ENCODE data around the gene CHCHD10. TPM values are rescaled to one million over a fixed set of nuclear protein-coding genes. Genes with fewer than 3 reads are reported as not detected.

CHCHD10 gene
- total RNA-seq, 1 experiment from 2014 or later = 155 TPM

DNA sequence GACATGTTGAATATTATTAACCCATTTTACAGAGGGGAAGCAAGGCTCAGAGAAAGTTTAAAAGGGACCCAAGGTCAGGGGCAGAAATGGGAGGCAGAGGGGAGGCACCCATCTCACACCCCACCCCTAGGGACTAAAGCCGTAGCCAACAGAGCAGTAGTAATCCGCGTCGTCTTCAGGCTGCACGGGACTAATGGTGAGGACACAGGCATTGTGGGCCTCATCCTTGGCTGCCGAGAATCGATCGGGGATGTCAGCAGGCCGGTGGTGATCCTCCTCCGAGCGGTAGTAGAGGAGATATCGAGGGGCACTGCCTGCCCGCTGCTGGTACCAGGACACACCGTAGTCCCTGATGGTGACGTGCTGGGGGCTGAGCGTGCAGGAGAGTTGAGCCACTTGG lies 15.0 kb downstream of the CHCHD10 start:
- CTCF ChIA-PET = no interaction called here
- no TSS peak for BruUV-seq (replicated peaks)
- H3K27ac Mint-ChIP-seq (ENCODE audit: unreplicated experiment) = peak overlapping the region; percentile 78
- TF ChIP-seq, protein P1, sequence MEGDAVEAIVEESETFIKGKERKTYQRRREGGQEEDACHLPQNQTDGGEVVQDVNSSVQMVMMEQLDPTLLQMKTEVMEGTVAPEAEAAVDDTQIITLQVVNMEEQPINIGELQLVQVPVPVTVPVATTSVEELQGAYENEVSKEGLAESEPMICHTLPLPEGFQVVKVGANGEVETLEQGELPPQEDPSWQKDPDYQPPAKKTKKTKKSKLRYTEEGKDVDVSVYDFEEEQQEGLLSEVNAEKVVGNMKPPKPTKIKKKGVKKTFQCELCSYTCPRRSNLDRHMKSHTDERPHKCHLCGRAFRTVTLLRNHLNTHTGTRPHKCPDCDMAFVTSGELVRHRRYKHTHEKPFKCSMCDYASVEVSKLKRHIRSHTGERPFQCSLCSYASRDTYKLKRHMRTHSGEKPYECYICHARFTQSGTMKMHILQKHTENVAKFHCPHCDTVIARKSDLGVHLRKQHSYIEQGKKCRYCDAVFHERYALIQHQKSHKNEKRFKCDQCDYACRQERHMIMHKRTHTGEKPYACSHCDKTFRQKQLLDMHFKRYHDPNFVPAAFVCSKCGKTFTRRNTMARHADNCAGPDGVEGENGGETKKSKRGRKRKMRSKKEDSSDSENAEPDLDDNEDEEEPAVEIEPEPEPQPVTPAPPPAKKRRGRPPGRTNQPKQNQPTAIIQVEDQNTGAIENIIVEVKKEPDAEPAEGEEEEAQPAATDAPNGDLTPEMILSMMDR (IDR thresholded peaks at IDR 0.05; ENCODE audit: unreplicated experiment) = no peak
- peaks cover 15% of the 10 kb centered on the region for H3K4me1 Mint-ChIP-seq (ENCODE audit: low read depth, unreplicated experiment)
- peaks cover 26% of the 10 kb centered on the region for H3K36me3 Mint-ChIP-seq (ENCODE audit: insufficient read depth, unreplicated experiment)
- no peak for DNase-seq
- intact Hi-C loops (cut with micrococcal nuclease; ENCODE audit: unreplicated experiment) = no loop called here
- no peaks in the 10 kb centered on the region for H3K9me3 Mint-ChIP-seq (ENCODE audit: low read depth, unreplicated experiment)
- peak overlapping the region; percentile 90 for H3K4me3 Mint-ChIP-seq (ENCODE audit: low read depth, unreplicated experiment)
- no peaks in the 10 kb centered on the region for H3K27me3 Mint-ChIP-seq (ENCODE audit: unreplicated experiment)

DNA sequence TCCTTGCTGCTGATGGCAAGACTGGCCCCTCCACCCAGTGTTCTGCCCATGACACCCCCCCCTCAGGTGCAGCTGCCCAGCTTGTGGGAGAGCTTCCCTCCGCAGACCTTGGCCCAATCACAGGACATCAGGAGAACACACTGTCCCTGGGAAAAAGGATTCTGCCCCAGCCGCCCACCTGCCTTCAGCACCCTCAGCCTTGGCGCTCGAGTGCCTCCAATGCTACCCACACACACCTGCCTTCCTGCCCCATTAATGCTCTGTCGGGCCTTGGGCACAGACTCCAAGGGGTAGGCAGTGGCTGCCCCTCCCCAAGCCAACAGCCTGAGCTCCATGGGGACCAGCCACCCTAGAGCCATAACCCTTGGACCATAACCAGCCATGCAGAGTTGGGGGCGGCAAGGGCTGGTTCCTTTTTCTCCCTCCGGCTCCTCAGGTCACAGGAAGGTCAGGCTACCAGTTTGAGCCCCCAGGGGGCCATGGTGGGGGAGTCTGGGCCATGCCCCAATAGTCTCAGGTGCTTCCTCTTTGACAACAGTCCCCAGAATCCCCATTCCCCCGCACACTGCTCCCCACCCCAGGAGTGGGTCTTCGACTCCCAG lies 15.6 kb downstream of the CHCHD10 start:
- no peak for DNase-seq
- BruUV-seq (replicated peaks) = no TSS peak
- CTCF ChIA-PET = no interaction called here
- intact Hi-C loops (cut with micrococcal nuclease; ENCODE audit: unreplicated experiment) = no loop called here
- peak overlapping the region; percentile 78 for H3K27ac Mint-ChIP-seq (ENCODE audit: unreplicated experiment)
- H3K4me1 Mint-ChIP-seq (ENCODE audit: low read depth, unreplicated experiment) = peaks cover 15% of the 10 kb centered on the region
- no peaks in the 10 kb centered on the region for H3K27me3 Mint-ChIP-seq (ENCODE audit: unreplicated experiment)
- H3K4me3 Mint-ChIP-seq (ENCODE audit: low read depth, unreplicated experiment) = peak overlapping the region; percentile 90
- TF ChIP-seq, protein P1 (IDR thresholded peaks at IDR 0.05; ENCODE audit: unreplicated experiment) = no peak
- H3K36me3 Mint-ChIP-seq (ENCODE audit: insufficient read depth, unreplicated experiment) = peaks cover 26% of the 10 kb centered on the region
- no peaks in the 10 kb centered on the region for H3K9me3 Mint-ChIP-seq (ENCODE audit: low read depth, unreplicated experiment)

GRCh38 chr22:23751441-23751996 lies 16.3 kb downstream of the CHCHD10 start:
- BruUV-seq (replicated peaks) = no TSS peak
- intact Hi-C loops (cut with micrococcal nuclease; ENCODE audit: unreplicated experiment) = no loop called here
- DNase-seq = peak; percentile 60
- TF ChIP-seq, protein P1 (IDR thresholded peaks at IDR 0.05; ENCODE audit: unreplicated experiment) = no peak
- peak overlapping the region; percentile 78 for H3K27ac Mint-ChIP-seq (ENCODE audit: unreplicated experiment)
- no peaks in the 10 kb centered on the region for H3K27me3 Mint-ChIP-seq (ENCODE audit: unreplicated experiment)
- peak overlapping the region; percentile 90 for H3K4me3 Mint-ChIP-seq (ENCODE audit: low read depth, unreplicated experiment)
- CTCF ChIA-PET = interaction anchor here (1.0 kb wide), 1 partner anchor 10 kb away, joined by 8 read pairs; no protein-coding TSS in a partner anchor
- no peaks in the 10 kb centered on the region for H3K9me3 Mint-ChIP-seq (ENCODE audit: low read depth, unreplicated experiment)
- H3K36me3 Mint-ChIP-seq (ENCODE audit: insufficient read depth, unreplicated experiment) = peaks cover 26% of the 10 kb centered on the region
- peaks cover 20% of the 10 kb centered on the region for H3K4me1 Mint-ChIP-seq (ENCODE audit: low read depth, unreplicated experiment)

DNA sequence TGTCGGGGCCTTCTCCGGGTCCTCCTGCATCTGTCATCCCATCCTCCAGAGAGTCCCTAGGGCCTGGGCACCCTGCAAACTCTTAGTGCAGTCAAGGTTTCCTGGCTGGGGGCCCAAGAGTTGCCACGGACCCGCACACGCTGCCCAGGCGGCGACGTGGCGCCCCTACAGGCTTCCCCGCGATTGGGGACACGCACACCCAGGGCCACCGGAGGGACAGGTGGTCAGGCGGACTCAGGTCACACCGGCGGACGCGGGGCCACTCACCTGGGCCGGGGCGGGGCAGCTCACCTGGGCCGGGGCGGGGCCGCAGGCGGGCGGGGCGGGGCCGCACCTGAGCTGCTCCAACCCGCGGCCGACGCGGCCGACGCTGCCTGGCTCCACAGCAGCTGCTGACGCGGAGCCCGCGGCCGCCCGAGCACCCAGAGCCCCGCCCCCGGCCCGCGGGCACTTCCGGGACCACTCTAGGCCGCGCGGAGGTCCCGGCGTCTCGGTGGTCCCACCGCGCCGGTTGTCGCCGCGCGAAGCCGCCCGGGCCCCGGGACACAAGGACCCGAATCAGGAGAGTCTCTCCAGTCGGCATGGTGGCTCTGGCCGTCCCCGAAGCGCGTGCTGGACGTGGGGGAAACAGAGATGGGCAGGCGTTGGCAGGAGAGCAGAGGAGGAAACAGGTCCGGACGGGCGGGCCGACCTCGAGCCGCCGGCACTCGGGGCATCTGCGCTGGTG lies 16.9 kb downstream of the CHCHD10 start, which contains the start of gene ZNF70:
Gene ZNF70 (minus strand): TSS at position 399 of the 727 bp plus-strand sequence. CDS start 5,972 bp downstream, outside the sequence.
- peak within 1 kb of the TSS; percentile 90 for H3K4me3 Mint-ChIP-seq (ENCODE audit: low read depth, unreplicated experiment)
- no peaks in the 10 kb centered on the region for H3K27me3 Mint-ChIP-seq (ENCODE audit: unreplicated experiment)
- intact Hi-C loops (cut with micrococcal nuclease; ENCODE audit: unreplicated experiment) = no loop called here
- no TSS peak for BruUV-seq (replicated peaks)
- H3K27ac Mint-ChIP-seq (ENCODE audit: unreplicated experiment) = peak within 1 kb of the TSS; percentile 78
- CTCF ChIA-PET = interaction anchor here (1.0 kb wide), 1 partner anchor 11 kb away, joined by 8 read pairs; no protein-coding TSS in a partner anchor
- peaks cover 26% of the 10 kb centered on the region for H3K36me3 Mint-ChIP-seq (ENCODE audit: insufficient read depth, unreplicated experiment)
- H3K9me3 Mint-ChIP-seq (ENCODE audit: low read depth, unreplicated experiment) = no peaks in the 10 kb centered on the region
- peaks cover 27% of the 10 kb centered on the region for H3K4me1 Mint-ChIP-seq (ENCODE audit: low read depth, unreplicated experiment)
- DNase-seq = peak; percentile 93
- TF ChIP-seq, protein P1 (IDR thresholded peaks at IDR 0.05; ENCODE audit: unreplicated experiment) = no peak

Data from Calu3 (cell line).